ENCODE data around the gene CPEB3.

DNA sequence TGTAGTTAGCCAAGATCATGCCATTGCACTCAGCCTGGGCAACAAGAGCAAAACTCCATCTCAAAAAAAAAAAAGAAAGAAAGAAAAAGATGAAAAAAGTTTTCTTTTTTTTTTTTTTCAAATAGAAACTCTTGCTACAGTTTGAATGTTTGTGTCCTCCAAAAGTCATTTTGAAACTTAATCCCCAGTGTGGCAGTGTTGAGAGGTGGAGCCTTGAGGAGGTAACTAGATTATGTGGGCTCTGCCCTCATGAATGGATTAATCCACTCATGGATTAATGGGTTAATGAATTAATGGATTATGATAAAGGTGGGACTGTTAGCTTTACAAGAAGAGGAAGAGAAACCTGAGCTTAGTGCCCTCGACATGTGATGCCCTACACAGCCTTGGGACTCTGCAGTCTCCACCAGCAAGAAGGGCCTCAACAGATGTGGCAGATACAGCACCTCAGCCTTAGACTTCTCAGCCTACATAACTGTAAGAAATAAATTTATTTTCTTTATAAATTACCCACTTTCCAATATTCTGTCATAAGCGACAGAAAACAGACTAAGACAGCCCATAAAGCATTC lies 25.1 kb downstream of the CPEB3 start:
- TF ChIP-seq, protein P1, sequence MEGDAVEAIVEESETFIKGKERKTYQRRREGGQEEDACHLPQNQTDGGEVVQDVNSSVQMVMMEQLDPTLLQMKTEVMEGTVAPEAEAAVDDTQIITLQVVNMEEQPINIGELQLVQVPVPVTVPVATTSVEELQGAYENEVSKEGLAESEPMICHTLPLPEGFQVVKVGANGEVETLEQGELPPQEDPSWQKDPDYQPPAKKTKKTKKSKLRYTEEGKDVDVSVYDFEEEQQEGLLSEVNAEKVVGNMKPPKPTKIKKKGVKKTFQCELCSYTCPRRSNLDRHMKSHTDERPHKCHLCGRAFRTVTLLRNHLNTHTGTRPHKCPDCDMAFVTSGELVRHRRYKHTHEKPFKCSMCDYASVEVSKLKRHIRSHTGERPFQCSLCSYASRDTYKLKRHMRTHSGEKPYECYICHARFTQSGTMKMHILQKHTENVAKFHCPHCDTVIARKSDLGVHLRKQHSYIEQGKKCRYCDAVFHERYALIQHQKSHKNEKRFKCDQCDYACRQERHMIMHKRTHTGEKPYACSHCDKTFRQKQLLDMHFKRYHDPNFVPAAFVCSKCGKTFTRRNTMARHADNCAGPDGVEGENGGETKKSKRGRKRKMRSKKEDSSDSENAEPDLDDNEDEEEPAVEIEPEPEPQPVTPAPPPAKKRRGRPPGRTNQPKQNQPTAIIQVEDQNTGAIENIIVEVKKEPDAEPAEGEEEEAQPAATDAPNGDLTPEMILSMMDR (IDR thresholded peaks at IDR 0.05), result no peak
- no peak for TF ChIP-seq ZFX (IDR thresholded peaks at IDR 0.05; ENCODE audit: borderline replicate concordance)
